HG03196 (cell line): ENCODE measurements around the gene PPP4R3A.
"Not testable (repeated sequence)": the region's sequence is repeated elsewhere in the genome, so short reads cannot be mapped to it uniquely, and the experiment has no call there.

ENCODE experiments used
- ATAC-seq: cut with Tn5 transposase; IDR thresholded peaks from one replicate; pipeline ENCODE4 v1.9.1; 2021; ENCODE audit not compliant: unreplicated experiment

PPP4R3A gene

DNA sequence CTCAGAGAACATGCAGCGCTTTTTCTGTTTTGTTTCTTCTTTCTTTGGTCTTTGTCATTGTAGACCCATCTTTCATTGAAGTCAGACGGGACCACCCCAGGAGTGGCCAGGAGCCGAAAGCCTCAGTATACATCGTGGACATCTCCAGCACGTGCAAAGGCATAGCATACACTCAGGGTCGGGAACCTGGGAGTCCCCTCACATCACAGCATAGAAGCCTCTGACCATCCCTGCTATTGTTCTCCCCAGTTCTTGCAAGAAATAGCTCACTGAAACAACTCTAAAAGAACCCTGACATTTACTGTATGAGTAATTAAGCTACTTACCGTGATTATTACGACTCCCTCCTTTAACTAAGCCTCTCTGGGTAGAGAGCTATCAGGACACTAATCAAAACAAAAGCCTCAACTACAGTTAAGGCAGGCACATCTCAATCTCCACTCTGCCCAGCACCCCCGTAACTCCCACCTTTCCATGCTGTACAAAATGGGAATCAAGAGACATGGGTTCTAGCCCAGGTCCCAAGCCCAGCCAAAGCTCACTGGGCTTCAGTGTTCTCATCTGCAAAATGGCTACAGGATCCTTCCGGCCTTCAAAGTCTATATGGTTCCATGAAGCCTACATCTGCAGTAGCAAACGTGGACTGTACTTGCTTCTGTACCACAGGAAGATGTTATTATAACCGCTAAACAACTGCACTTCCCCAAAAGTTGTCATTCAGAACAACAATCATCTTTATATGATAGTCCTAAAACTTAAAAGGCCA is 99.2 kb downstream of the PPP4R3A start:
- ATAC-seq, result no peak

- ATAC-seq, result no peak
Measured at GRCh38 chr14:91409928-91410718, 100.0 kb downstream of the PPP4R3A start.

DNA sequence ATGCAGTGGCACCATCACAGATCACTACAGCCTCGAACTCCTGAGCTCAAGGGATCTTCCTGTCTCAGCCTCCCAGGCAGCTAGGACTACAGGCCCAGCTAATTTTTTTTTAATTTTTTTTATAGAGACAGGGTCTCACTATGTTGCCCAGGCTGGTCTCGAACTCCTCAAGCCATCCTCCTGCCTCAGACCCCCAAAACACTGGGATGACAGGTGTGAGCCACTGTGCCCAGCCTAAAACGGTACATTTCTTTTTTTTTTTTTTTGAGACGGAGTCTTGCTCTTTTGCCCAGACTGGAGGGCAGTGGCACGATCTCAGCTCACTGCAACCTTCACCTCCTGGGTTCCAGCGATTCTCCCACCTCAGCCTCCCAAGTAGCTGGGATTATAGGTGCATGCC is 100.9 kb downstream of the PPP4R3A start:
- not testable (repeated sequence) for ATAC-seq
